ENCODE measurements around the gene TUBB8. TPM values are rescaled to one million over a fixed set of nuclear protein-coding genes. Genes with fewer than 3 reads are reported as not detected.

The TUBB8 gene
- total RNA-seq, 4 donors from 2014 or later: 0.40 to 2.0 (median 0.50) TPM; not detected in 1

DNA sequence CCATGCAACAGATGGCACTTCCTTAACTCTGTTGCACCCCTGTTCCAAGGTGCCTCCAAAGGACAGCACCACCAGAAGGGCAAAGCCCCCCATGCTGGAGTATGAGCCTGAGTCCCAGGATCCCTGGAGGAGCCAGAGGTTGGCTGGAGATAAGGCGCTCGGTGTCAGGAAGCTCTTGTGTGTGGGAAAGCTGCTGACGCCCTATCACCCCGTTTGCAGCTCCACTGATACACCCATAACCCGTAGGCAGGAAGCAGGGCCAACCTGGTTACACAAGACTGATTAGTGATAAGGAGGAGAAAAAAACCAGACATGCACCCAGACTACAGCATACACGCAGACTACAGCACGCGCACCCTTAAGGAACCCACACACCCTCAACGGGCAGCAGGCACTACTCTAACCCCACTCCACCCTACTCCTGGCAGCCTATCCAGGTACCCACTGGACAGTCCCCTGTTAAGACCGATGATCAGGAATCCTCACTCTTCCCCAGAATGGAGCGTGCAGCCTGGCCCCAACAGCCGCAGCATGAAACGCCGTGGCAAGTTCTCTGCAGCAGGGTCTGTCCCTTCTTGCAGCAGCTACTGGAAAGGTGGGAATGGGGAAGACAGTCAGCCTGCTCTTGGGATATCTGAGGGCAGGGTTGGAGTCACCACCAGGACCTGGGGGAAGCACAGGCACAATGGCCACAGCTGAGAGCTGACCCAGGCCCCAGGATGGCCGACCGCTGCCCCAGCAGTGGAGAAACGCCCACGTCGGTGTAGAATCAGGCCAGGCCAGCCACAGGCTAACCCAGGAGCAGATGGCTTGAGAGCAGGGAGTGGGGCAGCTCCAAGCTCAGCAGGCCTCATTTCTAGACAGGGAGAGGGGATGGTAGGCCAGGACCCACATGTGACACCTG, 38.3 kb upstream of the TUBB8 start:
- Histone ChIP-seq H3K27me3 (no peaks in the 10 kb centered on the region), H3K36me3 (no peaks in the 10 kb centered on the region), H3K4me1 (peaks cover 10 to 28% of the 10 kb centered on the region in 2 donors), H3K4me3 (replicated peaks in 1 of 3) (no peak overlapping the region), H3K27ac (no peak overlapping the region), H3K9me3 (no peaks in the 10 kb centered on the region)
- TF ChIP-seq, protein P1, sequence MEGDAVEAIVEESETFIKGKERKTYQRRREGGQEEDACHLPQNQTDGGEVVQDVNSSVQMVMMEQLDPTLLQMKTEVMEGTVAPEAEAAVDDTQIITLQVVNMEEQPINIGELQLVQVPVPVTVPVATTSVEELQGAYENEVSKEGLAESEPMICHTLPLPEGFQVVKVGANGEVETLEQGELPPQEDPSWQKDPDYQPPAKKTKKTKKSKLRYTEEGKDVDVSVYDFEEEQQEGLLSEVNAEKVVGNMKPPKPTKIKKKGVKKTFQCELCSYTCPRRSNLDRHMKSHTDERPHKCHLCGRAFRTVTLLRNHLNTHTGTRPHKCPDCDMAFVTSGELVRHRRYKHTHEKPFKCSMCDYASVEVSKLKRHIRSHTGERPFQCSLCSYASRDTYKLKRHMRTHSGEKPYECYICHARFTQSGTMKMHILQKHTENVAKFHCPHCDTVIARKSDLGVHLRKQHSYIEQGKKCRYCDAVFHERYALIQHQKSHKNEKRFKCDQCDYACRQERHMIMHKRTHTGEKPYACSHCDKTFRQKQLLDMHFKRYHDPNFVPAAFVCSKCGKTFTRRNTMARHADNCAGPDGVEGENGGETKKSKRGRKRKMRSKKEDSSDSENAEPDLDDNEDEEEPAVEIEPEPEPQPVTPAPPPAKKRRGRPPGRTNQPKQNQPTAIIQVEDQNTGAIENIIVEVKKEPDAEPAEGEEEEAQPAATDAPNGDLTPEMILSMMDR (IDR thresholded peaks at IDR 0.05): no peak
- no peak for TF ChIP-seq POLR2A (IDR thresholded peaks at IDR 0.05)
- intact Hi-C loops (cut with DNase I): no loop called here
- no peak for DNase-seq
- 78 to 83% methylated on average over 9 of the region's 19 CpGs for WGBS, 2 donors

DNA sequence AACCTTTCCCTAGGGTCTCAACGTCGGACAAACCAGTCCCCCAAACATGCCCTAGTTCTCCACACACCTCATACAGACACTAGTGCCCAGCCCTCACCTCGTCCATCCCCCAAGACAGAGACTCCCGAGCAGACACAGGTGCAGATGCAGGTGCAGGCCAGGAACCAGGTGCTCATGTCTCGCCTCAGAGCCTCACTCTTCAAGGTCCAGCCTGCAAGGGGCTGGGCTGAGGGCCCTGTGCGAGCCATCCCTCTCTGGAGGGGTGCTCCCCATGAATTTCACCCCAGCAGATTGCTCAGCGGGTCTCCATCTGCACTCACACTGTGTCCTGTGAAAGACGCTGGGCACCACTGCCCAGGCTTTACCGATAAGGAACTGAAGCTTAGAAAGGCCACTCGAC, 36.9 kb upstream of the TUBB8 start:
- no peak for TF ChIP-seq POLR2A (IDR thresholded peaks at IDR 0.05)
- TF ChIP-seq, protein P1 (IDR thresholded peaks at IDR 0.05): no peak
- H3K27me3 ChIP-seq: no peaks in the 10 kb centered on the region
- WGBS, 2 donors: 75 to 91% methylated on average over 2 to 10 of the region's 10 CpGs
- no peak for DNase-seq
- H3K9me3 ChIP-seq: no peaks in the 10 kb centered on the region
- no peak overlapping the region for H3K27ac ChIP-seq
- intact Hi-C loops (cut with DNase I): no loop called here
- peaks cover 0 to 14% of the 10 kb centered on the region in 2 donors for H3K4me1 ChIP-seq
- H3K4me3 ChIP-seq (replicated peaks in 1 of 3): no peak overlapping the region
- H3K36me3 ChIP-seq: no peaks in the 10 kb centered on the region

GRCh38 chr10:85044-85443, 35.9 kb upstream of the TUBB8 start:
- WGBS, 2 donors: 89 to 92% methylated on average over 2 to 5 of the region's 8 CpGs
- peaks cover 0 to 9% of the 10 kb centered on the region in 2 donors for H3K4me1 ChIP-seq
- H3K27me3 ChIP-seq: no peaks in the 10 kb centered on the region
- intact Hi-C loops (cut with DNase I): no loop called here
- H3K36me3 ChIP-seq: no peaks in the 10 kb centered on the region
- no peak overlapping the region for H3K27ac ChIP-seq
- DNase-seq: no peak
- H3K9me3 ChIP-seq: no peaks in the 10 kb centered on the region
- TF ChIP-seq, protein P1 (IDR thresholded peaks at IDR 0.05): no peak
- TF ChIP-seq POLR2A (IDR thresholded peaks at IDR 0.05): no peak
- no peak overlapping the region for H3K4me3 ChIP-seq (replicated peaks in 1 of 3)

- intact Hi-C loops (cut with DNase I): no loop called here
- Histone ChIP-seq H3K4me1 (peaks cover 0 to 13% of the 10 kb centered on the region in 2 donors), H3K36me3 (no peaks in the 10 kb centered on the region), H3K27ac (no peak overlapping the region), H3K27me3 (no peaks in the 10 kb centered on the region), H3K4me3 (replicated peaks in 1 of 3) (no peak overlapping the region), H3K9me3 (no peaks in the 10 kb centered on the region)
- WGBS, 2 donors: 87 to 93% methylated on average over 9 of the region's 9 CpGs
- DNase-seq: no peak
- TF ChIP-seq, protein P1 (IDR thresholded peaks at IDR 0.05): no peak
- TF ChIP-seq POLR2A (IDR thresholded peaks at IDR 0.05): no peak
Observed at GRCh38 chr10:83930-84530, 34.9 kb upstream of the TUBB8 start.
